HTERT RPE-1 (cell line): ENCODE results near the gene NOS1.
"Not testable (repeated sequence)": the region's sequence is repeated elsewhere in the genome, so short reads cannot be mapped to it uniquely, and the experiment has no call there.

Source experiments
- in situ Hi-C: fragments of 300-500 bp; cut with MboI; formaldehyde crosslinking; loops from 4 replicates; pipeline ENCODE4 v1.14.3; 2020; ENCODE audit warnings: low sequenced_read_pairs

Gene NOS1

DNA sequence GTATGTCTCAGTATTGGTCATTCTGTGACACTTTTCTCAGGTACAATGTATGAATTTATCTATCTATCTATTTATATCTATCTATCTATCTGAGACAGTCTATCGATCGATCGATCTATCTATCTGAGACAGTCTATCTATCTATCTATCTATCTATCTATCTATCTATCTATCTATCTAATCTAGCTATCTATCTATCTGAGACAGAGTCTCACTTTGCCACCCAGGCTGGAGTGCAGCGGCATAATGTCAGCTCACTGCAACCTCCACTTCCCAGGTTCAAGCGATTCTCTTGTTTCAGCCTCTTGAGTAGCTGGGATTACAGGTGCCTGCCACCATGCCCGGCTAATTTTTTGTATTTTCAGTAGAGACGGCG, 180.0 kb downstream of the NOS1 start:
- in situ Hi-C loops: not testable (repeated sequence)

DNA sequence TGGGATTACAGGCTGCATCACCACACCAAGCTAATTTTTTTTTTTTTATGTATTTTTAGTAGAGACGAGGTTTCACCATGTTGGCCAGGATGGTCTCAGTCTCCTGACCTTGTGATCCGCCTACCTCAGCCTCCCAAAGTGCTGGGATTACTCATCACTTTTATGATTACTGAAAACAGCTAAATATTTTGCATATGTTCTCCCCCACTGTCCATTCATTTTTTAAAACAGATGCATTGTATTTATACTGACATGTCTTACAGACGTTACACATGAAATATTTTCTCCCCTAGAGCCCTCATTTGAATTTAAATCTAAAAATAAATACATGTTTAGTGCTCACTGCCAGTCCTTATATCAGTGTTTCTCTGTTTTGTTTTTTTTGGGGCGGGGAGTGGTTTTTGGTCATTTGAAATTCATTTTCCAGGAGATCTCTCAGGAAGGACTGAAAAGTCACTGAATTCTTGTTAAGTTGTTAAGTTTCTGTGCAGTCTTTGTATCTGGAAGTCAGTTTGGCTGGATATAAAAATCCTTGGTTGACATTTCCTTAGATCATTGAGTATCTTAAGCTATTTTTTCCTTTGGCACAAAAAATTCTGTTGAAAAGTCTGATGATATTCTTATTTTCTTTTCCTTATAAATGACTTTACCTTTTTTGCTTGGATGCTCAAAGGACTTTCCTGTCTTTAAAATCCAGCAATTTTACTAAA, 180.5 kb downstream of the NOS1 start:
- in situ Hi-C loops: no loop called here

DNA sequence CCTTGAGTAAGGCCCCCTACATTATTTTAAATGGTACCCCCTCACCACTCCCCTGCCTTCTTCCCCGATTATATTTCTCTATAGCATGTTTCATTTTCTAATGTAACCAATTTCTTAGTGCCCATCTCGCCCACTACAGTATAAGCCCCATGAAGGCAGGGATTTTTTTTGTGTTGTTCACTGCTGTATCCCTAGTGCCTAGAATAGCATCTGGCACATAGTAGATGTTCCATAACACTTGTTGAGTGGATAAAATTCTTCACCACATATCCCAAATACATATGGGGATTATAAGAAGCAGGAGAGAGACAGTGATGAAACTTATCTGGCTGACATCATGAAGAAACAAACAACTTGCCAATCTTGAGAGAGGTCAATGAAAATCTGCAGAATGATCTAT, 182.7 kb downstream of the NOS1 start:
- in situ Hi-C loops: no loop called here

DNA sequence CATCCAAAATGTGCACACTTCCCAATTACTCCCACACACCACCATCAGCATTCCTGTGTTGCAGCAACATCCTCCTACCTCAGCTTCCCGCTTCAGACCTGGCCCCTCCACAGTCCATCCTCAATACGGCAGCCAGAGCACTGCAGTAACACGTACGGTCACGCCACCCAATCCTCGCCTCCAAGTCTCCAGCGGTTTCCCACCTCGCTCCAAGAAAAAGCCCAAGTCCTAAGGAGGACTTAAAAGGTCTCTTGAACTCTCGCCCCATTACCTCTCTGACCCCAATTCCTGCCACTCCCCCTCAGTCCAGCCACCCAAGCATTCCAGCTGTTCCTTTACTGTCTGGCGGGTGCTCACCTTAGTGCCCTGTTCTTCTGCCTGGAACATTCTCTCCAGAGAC, 183.1 kb downstream of the NOS1 start:
- in situ Hi-C loops: no loop called here

DNA sequence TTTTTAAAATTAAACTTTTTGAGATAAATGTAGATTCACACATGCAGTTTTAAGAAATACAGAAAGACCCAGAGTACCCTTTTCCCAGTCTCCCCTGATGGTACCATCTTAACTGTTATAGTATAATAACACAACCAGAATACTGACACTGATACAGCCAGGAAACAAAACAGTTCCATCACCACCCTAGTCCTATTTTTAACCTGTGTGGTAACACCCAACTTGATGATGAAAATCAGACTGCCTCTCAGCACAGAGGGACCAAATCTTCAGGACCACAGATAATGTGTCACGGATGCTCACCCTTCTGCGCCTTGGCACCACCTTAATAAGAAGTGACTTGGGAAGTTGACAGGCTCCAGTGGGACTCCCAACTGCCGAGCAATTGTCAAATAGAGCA, 189.3 kb downstream of the NOS1 start:
- in situ Hi-C loops: no loop called here

DNA sequence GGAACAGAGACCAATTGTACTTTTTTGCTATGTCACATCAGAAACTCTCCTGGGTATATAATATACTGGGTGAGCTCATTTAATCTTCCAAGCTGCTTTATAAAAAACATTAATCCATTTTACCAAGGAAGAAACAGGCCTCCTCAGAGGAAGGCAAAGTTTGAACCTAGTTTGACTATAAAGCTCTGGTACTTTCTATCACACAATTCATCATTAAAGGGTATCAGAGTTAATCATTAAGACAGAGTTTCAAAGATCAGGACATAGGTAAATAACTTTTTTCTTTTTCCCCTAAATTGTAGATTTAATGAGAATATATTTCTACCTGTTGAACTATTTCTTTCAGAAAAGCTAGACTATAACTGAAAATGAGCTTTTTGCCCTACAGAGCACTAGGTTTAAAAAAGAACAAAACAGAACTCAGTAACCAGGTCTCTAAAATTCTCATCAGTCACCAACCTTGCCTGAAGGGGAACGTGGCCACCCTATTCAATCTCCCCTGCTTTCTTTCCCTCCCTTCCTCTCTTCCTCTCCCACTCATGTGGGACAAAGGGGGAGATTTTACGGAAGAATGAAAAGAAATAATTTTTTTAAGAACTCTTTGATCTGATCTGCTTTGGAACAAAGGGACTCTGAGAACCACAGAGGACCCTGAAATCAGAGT, 189.8 kb downstream of the NOS1 start:
- in situ Hi-C loops: no loop called here

DNA sequence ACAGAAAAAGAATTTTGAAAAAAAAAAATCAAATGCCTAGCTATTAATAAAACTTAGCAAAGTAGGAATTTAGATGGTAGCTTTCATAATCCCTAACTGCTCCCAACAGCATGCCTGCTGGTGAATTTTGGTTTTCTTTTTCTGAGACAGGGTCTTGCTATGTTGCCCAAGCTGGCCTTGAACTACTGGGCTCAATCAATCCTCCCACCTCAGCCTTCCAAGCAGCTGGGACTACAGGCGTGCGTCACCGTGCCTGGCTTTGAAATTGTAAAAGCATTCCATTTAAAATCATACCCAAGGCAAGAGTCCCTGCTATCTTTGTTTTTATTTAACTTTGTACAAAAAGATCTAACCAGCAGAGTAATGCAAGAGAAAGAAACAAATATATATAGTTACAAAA, 191.9 kb downstream of the NOS1 start:
- in situ Hi-C loops: no loop called here

DNA sequence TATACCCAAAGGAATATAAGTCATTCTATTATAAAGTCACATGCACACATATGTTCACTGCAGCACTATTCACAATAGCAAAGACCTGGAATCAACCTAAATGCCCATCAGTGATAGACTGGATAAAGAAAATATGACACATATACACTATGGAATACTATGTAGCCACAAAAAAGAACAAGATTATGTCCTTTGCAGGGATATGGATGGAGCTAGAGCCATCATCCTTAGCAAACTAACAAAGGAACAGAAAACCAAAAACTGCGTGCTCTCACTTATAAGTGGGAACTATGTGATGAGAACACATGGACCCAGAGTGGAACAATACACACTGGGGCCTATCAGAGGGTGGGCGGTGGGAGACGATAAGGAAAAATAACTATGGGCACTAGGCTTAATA, 192.4 kb downstream of the NOS1 start:
- in situ Hi-C loops: no loop called here

DNA sequence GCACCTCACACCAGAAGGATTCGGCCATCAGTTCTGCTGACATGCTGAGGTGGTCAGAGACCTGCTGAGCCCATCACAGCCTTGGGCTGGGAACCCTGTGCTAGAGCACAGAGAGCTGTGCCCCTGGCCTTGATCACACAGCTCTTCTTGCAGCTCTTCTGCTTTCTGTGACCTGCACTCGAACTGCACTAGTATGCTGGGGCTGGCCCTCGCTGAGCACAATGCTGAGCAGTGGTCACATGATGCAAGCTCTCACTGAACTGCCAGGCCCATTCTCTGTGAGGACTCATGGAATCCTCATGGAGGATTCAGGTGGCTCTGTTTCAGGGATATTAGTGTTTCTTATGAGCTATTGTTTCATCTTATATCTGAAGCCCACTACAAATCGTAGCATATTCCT, 193.7 kb downstream of the NOS1 start:
- in situ Hi-C loops: no loop called here

DNA sequence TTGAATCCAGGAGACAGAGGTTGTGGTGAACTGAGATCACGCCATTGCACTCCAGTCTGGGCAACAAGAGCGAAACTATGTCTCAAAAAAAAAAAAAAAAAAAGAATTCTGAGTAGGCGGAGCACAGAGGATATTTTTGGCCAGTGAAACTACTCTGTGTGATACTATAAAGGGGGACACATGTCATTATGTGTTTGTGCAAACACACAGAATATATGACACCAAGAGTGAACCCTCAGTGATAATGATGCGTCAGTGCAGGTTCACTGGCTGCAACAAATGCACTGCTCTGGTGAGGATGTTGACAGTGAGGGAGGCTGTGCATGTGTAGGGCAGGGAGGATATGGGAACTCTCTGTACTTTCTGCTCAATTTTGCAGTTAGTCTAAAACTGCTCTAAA, 195.3 kb downstream of the NOS1 start:
- in situ Hi-C loops: no loop called here

DNA sequence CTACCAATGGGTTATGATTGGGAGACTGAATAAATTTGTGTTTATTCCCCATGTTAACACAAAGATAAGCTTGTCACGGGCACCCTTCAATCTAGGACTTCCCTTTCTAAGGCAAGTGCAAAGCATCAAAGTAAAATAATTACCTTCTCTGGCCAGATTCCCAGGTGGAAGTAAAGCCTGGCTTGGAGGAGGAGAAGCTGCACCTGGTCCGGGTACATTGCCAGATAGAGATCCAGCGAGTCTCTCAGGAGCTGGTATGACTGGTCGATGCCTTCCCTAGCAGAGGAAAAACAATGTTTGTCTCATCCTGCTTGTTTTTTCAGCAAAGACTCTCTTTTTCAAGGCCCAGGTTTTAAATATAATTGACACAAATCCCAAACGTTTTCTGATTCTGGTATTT, 196.1 kb downstream of the NOS1 start:
- in situ Hi-C loops: no loop called here

DNA sequence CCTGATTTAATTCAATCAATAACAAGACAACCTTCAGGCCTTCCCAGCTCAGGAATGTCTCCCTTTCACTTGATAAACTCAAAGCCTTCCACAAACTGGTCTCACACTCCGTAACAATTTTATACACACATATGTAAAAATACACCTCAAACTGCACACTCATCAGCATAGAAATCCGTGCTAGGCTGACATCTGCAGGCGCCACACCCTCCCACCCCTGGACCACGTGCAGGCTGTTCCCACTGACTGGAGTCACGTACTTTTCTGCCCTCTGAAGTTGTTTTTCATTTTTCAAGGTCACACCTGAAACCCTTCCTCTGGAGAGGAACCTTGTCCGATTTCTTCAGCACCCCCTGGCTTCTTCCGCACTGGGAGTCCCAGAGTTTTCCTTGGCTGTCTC, 198.8 kb downstream of the NOS1 start:
- in situ Hi-C loops: no loop called here

DNA sequence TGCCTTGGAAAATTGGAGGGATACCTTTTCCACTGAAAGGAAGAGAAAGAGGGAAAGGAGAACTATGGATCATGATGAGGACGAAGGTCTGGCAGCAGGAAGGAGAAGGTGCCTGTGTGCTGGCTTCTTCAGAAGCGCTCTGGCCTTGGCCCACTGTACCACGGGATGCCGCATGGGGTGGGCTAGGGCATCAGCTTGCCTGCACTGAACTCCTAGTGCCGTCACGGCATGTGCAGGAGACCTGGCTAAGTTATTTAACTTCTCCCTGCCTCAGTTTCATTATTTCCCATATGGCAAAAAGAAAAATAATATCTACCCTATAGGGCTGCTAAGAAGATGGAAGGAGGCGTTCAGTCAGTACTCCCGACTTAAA, 199.3 kb downstream of the NOS1 start:
- in situ Hi-C loops: no loop called here

DNA sequence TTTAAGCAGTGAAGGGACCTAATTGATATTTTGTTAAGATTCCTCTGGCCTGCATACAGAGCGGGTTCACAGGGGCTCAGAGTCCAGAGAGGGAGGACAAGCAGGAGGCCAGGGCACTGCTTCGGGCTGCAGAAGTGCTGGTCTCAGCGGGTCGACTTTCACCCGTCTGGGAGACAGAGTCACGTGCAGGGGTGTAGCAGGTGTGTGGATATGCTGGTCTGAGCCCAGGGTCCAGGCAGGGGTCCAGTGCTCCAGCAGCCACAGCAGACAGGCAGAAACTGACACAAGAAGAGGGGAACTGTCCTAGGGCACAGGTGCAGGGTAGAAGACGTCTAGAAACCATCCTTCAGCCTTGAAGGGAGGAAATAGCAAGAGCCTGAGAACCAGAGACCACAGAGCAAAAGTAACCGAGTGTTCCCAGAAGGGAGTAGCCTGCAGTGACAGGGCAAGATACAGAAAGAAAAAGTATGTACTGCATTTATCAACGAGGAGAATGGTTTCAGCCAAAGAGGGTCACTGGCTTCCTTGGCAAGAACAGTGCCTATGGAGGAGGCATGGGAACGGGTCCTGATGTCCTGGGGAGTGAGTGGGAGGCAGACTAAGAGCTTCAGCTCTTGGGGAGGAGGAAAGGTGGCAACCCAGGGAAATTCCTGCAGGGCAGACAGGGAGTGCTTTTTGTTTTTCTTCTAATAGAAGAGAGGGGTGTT, 199.8 kb downstream of the NOS1 start:
- in situ Hi-C loops: no loop called here

DNA sequence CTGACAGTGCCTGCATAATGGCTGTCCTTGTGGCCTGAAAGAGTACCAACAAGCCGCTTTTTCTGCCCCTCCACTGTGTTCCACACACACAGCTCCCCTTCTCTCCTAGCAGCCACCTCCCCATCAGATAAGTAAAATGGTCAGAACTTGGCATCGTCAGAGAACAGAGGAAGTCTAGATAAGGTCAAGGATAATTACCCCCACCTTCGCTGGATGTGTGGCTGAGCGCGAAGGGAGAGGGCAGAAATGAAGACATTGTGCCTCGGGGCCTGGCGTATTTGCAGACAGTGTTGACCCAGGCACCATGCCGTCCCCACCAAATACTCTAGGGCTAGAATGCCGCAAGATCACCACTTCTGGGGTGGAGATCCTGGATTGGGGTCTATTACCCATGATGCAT, 201.8 kb downstream of the NOS1 start:
- in situ Hi-C loops: no loop called here

DNA sequence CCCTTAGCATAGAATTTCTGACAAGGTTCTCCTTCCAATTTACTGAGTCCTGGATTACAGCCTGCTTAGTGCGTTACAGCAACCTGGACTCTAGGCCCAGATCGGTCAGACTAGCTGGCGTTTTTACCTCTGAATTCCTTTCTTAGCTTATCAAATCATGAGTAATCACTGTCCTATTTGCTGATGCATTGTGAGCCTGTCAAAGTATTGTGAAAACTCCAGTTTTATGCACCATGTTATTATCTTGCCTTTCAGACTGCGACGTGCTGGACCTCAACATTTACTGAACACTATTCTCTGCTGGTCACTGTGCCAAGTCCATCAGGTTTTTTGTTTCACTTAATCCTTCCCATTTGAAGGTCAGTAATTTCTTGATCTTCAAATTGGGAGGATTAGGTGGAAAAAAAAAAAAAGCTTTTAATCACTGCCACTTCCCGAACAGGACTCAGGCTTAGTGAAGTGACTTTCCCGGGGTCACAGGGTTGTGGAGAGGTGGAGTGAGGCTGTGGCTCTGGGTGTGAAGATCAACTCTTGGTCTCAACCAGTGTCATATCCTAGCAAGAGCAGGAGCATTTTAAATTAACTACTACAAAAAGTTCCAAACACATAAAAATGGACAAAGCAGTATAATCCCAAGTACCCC, 202.4 kb downstream of the NOS1 start:
- in situ Hi-C loops: no loop called here
